Right renal cortex interstitium (tissue), 3 donors: ENCODE measurements around the gene OCA2. TPM values are rescaled to one million over a fixed set of nuclear protein-coding genes. Genes with fewer than 3 reads are reported as not detected.
"Not testable (repeated sequence)": the region's sequence is repeated elsewhere in the genome, so short reads cannot be mapped to it uniquely, and the experiment has no call there.

Source experiments
- DNase-seq, 3 donors: peaks; one replicate each; pipeline ENCODE4 v3.0.0-alpha.2; 2013; ENCODE audit warnings: low read depth in 3 of 3, low spot score in 2 of 3
- polyA plus RNA-seq, 3 donors: library from polyadenylated mRNA; unstranded; fragments of 120-200 nt; gene quantifications; one replicate each; pipeline ENCODE4 v1.2.1, GENCODE V29; 2013; ENCODE audit not compliant: insufficient read length in 3 of 3

OCA2 gene
- polyA plus RNA-seq, 3 donors, result 6.1 to 10.8 (median 8.7) TPM

GRCh38 chr15:27853624-27854455, 245.3 kb downstream of the OCA2 start:
- no peak for DNase-seq

- DNase-seq, result no peak
These were observed 247.3 kb downstream of the OCA2 start for GRCh38 chr15:27851858-27852210.

- no peak for DNase-seq
These were observed 247.9 kb downstream of the OCA2 start for GRCh38 chr15:27850981-27851857.

GRCh38 chr15:27850050-27850449, 249.1 kb downstream of the OCA2 start:
- no peak for DNase-seq

GRCh38 chr15:27848936-27849335, 250.2 kb downstream of the OCA2 start:
- not testable (repeated sequence) for DNase-seq

- DNase-seq, result no peak
These were observed 251.1 kb downstream of the OCA2 start for GRCh38 chr15:27847775-27848710.

- no peak for DNase-seq
These were observed 252.3 kb downstream of the OCA2 start for GRCh38 chr15:27846722-27847395.

- no peak for DNase-seq
These were observed 253.4 kb downstream of the OCA2 start for GRCh38 chr15:27845535-27846369.

- no peak for DNase-seq
These were observed 255.0 kb downstream of the OCA2 start for GRCh38 chr15:27844018-27844666.

- no peak for DNase-seq
These were observed 256.0 kb downstream of the OCA2 start for GRCh38 chr15:27843146-27843545.

- DNase-seq, result no peak
These were observed 256.6 kb downstream of the OCA2 start for GRCh38 chr15:27842526-27842925.

- no peak for DNase-seq
These were observed 263.7 kb downstream of the OCA2 start for GRCh38 chr15:27835233-27835939.

GRCh38 chr15:27834684-27835083, 264.4 kb downstream of the OCA2 start:
- DNase-seq, result no peak

- DNase-seq, result no peak
These were observed 265.1 kb downstream of the OCA2 start for GRCh38 chr15:27833974-27834373.

GRCh38 chr15:27833178-27833577, 265.9 kb downstream of the OCA2 start:
- DNase-seq, result no peak

GRCh38 chr15:27832237-27832596, 266.9 kb downstream of the OCA2 start:
- DNase-seq, result no peak

GRCh38 chr15:27831384-27832236, 267.5 kb downstream of the OCA2 start:
- DNase-seq, result no peak
